ENCODE data around the gene RELA.

The RELA gene

DNA sequence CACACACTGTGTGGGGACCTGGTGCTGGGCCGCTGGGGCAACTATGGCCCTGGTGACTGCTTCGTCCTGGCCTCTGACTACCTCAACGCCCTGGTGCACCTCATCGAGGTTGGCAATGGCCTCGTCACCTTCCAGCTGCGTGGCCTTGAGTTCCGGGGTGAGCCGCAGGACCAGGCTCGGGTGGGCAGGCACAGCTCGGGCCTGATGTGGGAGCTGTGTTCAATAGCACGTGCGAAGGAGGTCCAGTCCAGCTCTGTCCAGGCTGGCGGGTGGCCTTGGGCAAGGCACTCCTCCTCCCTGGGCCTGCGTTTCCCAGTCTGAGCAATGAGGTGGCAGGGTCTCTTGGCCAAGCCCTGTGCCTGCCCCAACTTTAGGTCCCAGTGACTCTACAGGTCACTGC, 33.1 kb downstream of the RELA start:
- DNase-seq: no peak

GRCh38 chr11:65627202-65627601, 35.5 kb downstream of the RELA start:
- DNase-seq: no peak

DNA sequence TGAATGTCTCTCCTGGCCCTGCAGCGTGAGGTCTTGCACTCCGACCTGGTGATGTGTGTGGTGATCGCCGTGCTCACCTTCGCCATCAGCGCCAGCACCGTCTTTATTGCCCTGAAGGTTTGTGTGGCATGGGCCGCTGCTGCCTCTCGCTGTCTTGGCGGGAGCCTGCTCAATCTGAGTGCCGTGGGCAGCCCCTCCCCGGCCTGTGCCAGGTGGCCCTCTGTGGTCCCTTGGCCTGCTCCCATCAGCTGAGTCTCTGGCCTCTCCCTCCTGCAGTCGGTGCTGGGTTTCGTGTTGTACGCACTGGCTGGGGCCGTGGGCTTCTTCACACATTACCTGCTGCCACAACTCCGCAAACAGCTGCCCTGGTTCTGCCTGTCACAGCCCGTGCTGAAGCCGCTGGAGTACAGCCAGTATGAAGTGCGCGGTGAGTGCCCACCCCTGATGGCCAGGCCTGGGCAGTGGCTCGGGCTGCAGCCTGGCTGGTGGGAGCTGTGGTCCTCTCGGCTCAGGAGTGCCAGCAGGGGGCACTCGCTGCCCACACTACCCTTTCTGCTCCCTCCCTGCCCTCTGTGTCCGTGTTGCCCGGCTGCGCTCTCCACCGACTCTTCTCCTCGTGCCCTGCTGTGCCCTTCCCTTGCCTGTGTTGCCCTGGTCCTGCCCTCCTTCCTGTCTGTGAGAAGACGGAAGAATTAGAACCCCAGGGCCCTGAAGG, 36.9 kb downstream of the RELA start:
- peak; percentile 17 for DNase-seq

- no peak for DNase-seq
Measured at GRCh38 chr11:65624931-65625627, 37.6 kb downstream of the RELA start.

GRCh38 chr11:65623852-65624616, 38.7 kb downstream of the RELA start:
- no peak for DNase-seq

- no peak for DNase-seq
Measured at GRCh38 chr11:65623177-65623576, 39.5 kb downstream of the RELA start.

- no peak for DNase-seq
Measured at GRCh38 chr11:65622011-65622410, 40.7 kb downstream of the RELA start.

- DNase-seq: no peak
Measured at GRCh38 chr11:65621460-65621859, 41.3 kb downstream of the RELA start.

GRCh38 chr11:65620666-65621065, 42.0 kb downstream of the RELA start:
- no peak for DNase-seq

DNA sequence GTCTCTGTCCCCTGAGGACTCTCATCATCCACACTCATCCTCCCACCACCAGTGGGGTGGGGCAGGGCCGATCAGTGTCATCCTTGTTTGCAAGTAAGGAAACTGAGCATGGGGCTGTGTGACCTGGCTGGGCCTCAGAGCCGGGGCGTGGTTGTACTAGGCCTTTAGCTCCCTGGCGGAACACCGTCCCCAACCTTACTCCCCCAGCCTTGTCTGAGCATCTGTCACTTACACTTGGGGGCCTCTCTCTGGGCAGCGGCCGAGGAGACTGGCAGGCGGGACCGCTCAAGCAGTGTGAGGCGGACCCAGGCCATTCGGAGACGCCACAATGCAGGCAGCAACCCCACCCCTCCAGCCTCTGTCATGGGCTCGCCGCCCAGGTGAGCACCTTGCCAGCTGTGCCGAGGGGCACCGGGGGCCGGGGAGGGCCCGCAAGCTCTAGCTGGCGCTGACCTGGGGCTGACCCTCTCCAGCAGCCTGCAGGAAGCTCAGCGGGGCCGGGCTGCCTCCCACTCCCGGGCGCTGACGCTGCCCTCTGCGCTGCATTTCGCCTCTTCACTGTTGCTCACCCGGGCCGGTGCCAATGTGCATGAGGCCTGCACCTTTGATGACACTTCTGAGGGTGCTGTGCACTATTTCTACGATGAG, 43.3 kb downstream of the RELA start:
- no peak for DNase-seq

- DNase-seq: no peak
Measured at GRCh38 chr11:65618763-65619162, 44.0 kb downstream of the RELA start.

GRCh38 chr11:65617990-65618751, 44.5 kb downstream of the RELA start:
- DNase-seq: no peak

GRCh38 chr11:65617136-65617850, 45.4 kb downstream of the RELA start:
- DNase-seq: no peak

GRCh38 chr11:65616575-65617001, 46.1 kb downstream of the RELA start:
- DNase-seq: no peak

GRCh38 chr11:65615950-65616574, 46.7 kb downstream of the RELA start:
- DNase-seq: no peak

DNA sequence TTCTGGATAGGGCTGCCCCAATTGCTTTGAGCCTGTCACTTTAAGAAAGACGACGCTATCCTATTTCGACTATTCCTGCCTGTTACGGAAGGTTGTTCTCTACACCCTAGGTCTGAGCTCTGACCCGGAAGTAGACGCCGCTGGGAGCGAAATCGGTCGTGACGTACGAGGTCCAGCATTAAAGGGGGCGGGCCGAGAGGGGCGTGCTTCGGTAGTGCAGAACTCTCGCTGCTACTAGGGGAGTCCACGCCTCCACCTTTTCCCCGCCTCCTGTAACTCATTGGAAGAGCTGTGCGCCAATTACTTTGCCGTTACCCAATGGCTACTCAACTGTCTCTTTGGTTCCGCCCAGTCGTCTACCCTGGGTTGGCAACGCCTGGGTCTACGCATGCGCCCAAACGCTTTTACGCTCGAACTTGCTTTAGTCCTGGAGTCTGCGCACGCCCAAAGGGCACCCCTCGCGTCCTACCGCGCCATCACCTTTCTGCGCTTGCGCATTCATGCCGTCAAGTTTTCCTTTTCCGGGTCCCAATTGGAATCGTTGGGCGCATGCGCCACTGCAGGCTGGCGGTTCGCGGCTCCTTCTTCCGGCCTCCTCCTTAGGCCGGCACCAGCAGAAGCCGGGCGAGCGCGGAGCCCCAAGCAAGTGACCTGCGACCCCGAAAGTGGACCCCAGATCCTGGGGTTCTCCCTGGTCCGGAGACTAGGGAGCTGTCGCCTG, 47.3 kb downstream of the RELA start, which contains the start of gene PCNX3:
Gene PCNX3 (plus strand): TSS at position 548 of the 721 bp plus-strand sequence. CDS start 536 bp downstream, outside the sequence.
- peak; percentile 100 for DNase-seq

DNA sequence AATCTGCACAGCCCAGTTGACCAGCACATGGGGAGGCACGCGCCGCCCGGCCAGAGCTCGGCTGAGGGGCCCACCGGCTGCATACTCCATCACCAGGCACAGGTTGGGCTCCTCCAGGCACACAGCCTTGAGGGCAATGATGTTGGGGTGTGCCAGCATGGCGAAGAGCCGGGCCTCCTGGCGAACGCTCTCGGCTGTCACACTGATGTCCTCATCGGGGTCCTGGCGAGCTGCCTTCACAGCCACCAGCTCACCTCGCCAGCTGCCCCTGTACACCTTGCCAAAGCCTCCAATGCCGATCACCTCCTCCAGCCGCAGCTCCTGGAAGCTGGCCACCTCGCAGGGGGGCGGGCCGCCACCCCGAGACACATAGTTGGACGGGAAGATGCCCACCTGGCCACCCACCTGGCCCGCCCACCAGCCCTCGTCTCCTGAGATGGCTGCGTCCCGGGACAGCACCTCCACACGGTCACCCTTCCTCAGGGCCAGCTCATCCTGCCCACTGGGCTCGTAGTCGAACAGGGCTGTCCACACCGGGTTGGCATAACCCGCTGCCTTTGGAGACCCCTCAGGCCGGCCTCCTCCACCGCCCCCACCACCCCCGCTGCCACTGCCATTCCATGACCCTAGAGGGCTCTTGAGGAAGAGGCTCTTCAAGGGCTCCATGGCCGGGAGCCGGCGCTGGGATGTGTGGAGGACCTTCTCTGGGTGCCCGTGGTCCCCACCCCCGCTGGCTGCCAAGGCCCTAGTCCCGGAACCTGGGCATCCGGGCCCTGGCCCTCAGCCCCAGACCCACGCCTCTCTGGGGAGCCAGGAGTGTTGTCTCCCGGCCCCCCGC, 49.4 kb downstream of the RELA start:
- no peak for DNase-seq

GRCh38 chr11:65612691-65613090, 50.0 kb downstream of the RELA start:
- no peak for DNase-seq
